ENCODE measurements around the gene SOX11.
"Not testable (repeated sequence)": the region's sequence is repeated elsewhere in the genome, so short reads cannot be mapped to it uniquely, and the experiment has no call there.

The SOX11 gene

DNA sequence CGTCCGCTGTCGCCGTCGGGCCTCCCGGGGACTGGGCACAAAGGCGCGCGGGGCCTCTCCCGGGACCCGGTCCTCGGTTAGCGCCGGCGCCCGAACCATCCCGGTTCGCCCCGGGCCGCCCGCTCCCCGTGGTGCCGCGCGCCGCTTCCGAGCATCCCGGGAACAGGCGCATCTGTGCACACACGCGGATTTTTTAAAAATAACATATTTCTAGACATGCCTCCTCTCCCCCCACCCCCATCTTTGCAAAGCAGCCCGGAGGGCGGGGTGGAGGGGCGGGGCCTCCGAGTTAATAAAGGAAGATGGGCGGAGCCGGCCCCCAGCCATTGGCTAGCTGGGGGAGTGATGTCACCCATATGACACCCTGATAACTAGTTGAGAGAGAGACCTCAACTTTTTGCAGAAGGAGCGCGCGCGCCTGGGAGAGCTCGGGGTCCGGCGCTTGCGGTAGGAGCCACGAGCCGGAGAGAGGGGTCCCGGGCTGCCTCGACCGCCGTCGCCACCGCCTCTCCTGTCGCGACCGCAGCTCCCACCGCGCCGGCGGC is at the start of gene SOX11:
Gene SOX11 (plus strand): TSS at position 400 of the 545 bp plus-strand sequence. CDS start 338 bp downstream, outside the sequence.
- no peak for DNase-seq (ENCODE audit: extremely low read depth, low read depth)
- TF ChIP-seq, protein P1, sequence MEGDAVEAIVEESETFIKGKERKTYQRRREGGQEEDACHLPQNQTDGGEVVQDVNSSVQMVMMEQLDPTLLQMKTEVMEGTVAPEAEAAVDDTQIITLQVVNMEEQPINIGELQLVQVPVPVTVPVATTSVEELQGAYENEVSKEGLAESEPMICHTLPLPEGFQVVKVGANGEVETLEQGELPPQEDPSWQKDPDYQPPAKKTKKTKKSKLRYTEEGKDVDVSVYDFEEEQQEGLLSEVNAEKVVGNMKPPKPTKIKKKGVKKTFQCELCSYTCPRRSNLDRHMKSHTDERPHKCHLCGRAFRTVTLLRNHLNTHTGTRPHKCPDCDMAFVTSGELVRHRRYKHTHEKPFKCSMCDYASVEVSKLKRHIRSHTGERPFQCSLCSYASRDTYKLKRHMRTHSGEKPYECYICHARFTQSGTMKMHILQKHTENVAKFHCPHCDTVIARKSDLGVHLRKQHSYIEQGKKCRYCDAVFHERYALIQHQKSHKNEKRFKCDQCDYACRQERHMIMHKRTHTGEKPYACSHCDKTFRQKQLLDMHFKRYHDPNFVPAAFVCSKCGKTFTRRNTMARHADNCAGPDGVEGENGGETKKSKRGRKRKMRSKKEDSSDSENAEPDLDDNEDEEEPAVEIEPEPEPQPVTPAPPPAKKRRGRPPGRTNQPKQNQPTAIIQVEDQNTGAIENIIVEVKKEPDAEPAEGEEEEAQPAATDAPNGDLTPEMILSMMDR (IDR thresholded peaks at IDR 0.05; ENCODE audit: low read depth, low read length) = no peak

DNA sequence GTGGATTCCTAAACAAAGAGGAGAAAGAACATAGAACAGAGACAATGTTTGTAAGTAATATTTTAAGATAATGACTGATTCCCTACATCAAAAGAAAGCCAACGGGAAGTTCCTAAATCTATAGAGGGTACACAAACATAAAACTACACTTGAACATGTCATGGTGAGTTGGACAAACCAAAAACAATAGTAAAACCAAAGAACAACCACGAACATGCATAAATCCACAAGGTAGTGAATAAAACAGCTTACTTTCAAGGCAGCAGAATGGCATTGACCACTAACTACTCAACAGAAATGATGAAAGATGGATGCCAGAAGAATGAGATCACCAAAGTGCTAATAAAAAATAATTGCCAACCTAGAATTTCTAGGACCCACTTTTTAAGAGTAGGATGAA is 39.5 kb upstream of the SOX11 start:
- DNase-seq (ENCODE audit: extremely low read depth, low read depth) = not testable (repeated sequence)

DNA sequence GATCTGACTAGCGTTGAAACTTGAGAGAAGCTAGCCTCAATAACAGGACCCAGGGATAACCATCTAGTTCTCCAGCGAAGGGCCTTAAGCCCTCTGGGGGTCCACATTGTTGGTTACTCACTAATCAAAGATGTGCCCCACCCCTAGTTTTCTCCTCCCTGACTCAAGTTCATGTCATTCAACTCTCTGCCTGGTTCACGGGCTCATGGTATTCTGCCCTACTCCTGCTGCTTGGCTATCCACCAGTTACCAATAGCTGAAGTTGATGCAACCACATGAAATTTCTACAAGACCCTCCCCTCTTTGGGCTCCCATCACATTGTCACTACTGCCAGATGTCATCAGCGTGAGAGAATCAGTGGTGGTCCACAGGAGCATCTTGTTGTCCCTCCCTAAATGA is 38.4 kb upstream of the SOX11 start:
- DNase-seq (ENCODE audit: extremely low read depth, low read depth) = not testable (repeated sequence)

DNA sequence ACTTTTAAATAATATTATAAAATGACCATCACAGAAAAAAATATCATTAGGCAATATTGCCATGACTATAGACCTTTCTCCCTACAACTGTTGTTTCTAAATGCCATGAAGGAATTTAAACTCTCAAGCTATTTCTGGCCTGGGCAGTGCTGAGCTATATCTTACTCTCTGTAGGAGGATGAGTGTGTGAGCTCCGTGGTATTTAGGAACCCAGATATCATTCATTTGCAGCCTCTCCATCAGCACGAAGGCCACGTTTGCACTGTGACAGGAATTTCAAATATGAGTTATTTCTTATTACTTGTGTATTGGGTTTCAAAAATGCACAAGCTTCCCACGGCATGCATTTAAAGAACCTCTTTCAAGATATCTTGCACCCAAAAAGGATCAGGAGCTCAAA is 35.0 kb upstream of the SOX11 start:
- TF ChIP-seq, protein P1 (IDR thresholded peaks at IDR 0.05; ENCODE audit: low read depth, low read length) = no peak
- no peak for DNase-seq (ENCODE audit: extremely low read depth, low read depth)

DNA sequence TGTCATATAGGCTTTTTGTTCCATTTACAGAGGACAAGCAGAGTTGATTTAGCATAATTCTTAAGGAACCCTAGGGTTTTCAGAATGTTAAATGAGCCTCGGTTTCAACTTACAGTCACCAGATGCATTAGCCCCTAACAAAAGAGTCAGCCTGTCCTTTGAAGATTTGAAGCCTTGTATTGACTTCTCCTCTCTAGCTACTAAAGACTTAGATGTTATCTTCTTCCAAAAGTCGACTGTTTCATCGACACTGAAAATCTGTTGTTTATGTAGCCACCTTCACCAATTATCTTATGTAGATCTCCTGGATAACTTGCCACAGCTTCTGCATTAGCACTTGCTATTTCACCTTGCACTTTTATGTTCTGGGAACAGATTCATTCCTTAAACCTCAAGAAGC is 31.6 kb upstream of the SOX11 start:
- TF ChIP-seq, protein P1 (IDR thresholded peaks at IDR 0.05; ENCODE audit: low read depth, low read length) = no peak
- DNase-seq (ENCODE audit: extremely low read depth, low read depth) = no peak

DNA sequence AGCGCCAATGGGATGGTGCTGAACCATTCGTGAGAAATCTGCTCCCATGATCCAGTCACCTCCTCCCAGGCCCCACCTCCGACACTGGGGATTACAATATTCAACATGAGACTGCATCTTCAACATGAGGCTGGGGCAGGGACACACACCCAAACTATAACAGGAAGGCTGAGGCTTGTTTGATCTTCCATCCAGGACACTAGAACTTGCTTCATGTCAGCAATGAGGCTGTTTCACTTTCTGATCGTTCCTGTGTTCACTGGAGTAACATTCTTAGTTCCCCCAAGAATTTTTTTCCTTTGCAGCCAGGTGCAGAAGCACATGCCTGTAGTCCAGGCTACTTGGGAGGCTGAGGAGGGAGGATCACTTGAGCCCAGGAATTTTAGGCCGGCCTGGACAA is 30.8 kb upstream of the SOX11 start:
- DNase-seq (ENCODE audit: extremely low read depth, low read depth) = no peak
- TF ChIP-seq, protein P1 (IDR thresholded peaks at IDR 0.05; ENCODE audit: low read depth, low read length) = no peak

DNA sequence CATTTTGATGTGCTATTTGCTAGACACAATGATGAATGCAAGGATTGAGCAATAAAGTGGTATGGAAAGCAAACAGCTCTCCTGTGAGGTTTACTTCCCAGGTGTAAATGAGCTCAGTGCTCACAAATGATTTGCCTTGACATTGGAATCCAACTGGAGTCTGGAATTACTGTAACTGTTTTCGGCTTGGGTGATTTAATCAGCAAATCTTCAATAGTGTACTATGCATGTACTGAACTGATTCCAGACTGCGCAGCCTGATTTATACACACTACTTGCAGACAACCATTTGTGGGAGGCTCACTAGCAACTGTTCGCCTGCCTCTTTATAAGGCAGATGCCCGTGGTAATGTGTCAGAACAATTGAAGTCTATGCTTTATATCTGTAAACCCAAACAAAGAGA is 27.9 kb upstream of the SOX11 start:
- TF ChIP-seq, protein P1 (IDR thresholded peaks at IDR 0.05; ENCODE audit: low read depth, low read length) = no peak
- no peak for DNase-seq (ENCODE audit: extremely low read depth, low read depth)

DNA sequence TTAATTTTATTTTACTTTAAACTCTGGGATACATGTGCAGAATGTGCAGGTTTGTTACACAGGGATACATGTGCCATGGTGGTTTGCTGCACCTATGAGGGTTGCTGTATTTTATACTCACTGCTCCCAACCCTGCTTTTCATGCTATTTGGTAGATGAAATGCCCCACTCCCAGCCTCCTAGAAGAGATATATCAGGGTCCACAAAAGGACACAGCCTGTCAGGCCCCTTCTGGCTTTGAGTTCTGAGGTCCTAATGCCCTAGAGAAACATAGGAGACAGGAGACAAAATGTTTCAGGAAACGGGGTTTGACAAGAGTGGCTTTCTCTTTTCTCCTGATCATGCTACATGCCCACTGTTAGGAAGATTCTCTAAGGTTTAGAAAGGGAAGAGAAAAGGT is 27.1 kb upstream of the SOX11 start:
- TF ChIP-seq, protein P1 (IDR thresholded peaks at IDR 0.05; ENCODE audit: low read depth, low read length) = no peak
- DNase-seq (ENCODE audit: extremely low read depth, low read depth) = no peak
